Stimulated activated effector memory CD8-positive, alpha-beta T cell treated with anti-CD3 and anti-CD28 coated beads, Interleukin-12 subunit alpha, Interleukin-12 subunit beta, amount 100 ng/mL, for 72 hours (primary cell): ENCODE measurements around the gene FBXL17.

Experiments
- ATAC-seq: fragments of 150-1000 bp; cut with Tn5 transposase; 2 replicates; pipeline ENCODE4 v1.10.0; 2021
- DNase-seq, 2 donors: peaks; one replicate each; pipeline ENCODE4 v3.0.0; 2021 to 2022; ENCODE audit warnings: low spot score in 2 of 2
- H3K27ac Mint-ChIP-seq: one replicate; pipeline ENCODE4 v1.8.0; 2022; ENCODE audit warnings: mild to moderate bottlenecking, mixed read lengths
- H3K36me3 Mint-ChIP-seq: one replicate; pipeline ENCODE4 v1.8.0; 2022; ENCODE audit warnings: mild to moderate bottlenecking, mixed read lengths
- H3K4me1 Mint-ChIP-seq: one replicate; pipeline ENCODE4 v1.8.0; 2022; ENCODE audit warnings: mixed read lengths
- H3K4me3 Mint-ChIP-seq: one replicate; pipeline ENCODE4 v1.8.0; 2022; ENCODE audit warnings: mild to moderate bottlenecking, mixed read lengths
- H3K9me3 Mint-ChIP-seq: one replicate; pipeline ENCODE4 v1.8.0; 2022; ENCODE audit warnings: mixed read lengths

FBXL17 gene

GRCh38 chr5:107876906-107877305, 505.0 kb downstream of the FBXL17 start:
- Mint-ChIP-seq H3K4me3 (no peak overlapping the region), H3K27ac (no peak overlapping the region), H3K9me3 (no peaks in the 10 kb centered on the region), H3K36me3 (no peaks in the 10 kb centered on the region), H3K4me1 (no peaks in the 10 kb centered on the region)
- ATAC-seq (no peak), DNase-seq (no peak)

- H3K27ac Mint-ChIP-seq = no peak overlapping the region
- H3K4me3 Mint-ChIP-seq = no peak overlapping the region
- H3K9me3 Mint-ChIP-seq = no peaks in the 10 kb centered on the region
- no peaks in the 10 kb centered on the region for H3K4me1 Mint-ChIP-seq
- ATAC-seq (no peak), DNase-seq (no peak)
- no peaks in the 10 kb centered on the region for H3K36me3 Mint-ChIP-seq
These were observed 505.6 kb downstream of the FBXL17 start for GRCh38 chr5:107876261-107876660.

- Mint-ChIP-seq H3K9me3 (no peaks in the 10 kb centered on the region), H3K27ac (peak overlapping the region; percentile 34), H3K36me3 (no peaks in the 10 kb centered on the region), H3K4me1 (no peaks in the 10 kb centered on the region), H3K4me3 (no peak overlapping the region)
- no peak for ATAC-seq
- no peak for DNase-seq
These were observed 506.1 kb downstream of the FBXL17 start for GRCh38 chr5:107875833-107876232.

GRCh38 chr5:107874795-107875194, 507.1 kb downstream of the FBXL17 start:
- no peaks in the 10 kb centered on the region for H3K4me1 Mint-ChIP-seq
- no peak for DNase-seq

GRCh38 chr5:107873877-107874276, 508.0 kb downstream of the FBXL17 start:
- DNase-seq (no peak), ATAC-seq (no peak)
- Mint-ChIP-seq H3K9me3 (no peaks in the 10 kb centered on the region), H3K4me3 (no peak overlapping the region), H3K4me1 (no peaks in the 10 kb centered on the region), H3K27ac (no peak overlapping the region), H3K36me3 (no peaks in the 10 kb centered on the region)

More at GRCh38 chr5:107874795-107875194, 507.1 kb downstream of the FBXL17 start:
- H3K36me3 Mint-ChIP-seq = no peaks in the 10 kb centered on the region
- H3K4me3 Mint-ChIP-seq = no peak overlapping the region
- H3K27ac Mint-ChIP-seq = peak overlapping the region; percentile 34
- ATAC-seq = peak; percentile 74
- no peaks in the 10 kb centered on the region for H3K9me3 Mint-ChIP-seq

- Mint-ChIP-seq H3K36me3 (no peaks in the 10 kb centered on the region), H3K27ac (no peak overlapping the region), H3K4me1 (no peaks in the 10 kb centered on the region), H3K9me3 (no peaks in the 10 kb centered on the region), H3K4me3 (no peak overlapping the region)
- no peak for ATAC-seq
- DNase-seq = no peak
These were observed 510.9 kb downstream of the FBXL17 start for GRCh38 chr5:107871023-107871422.

- Mint-ChIP-seq H3K4me3 (no peak overlapping the region), H3K36me3 (no peaks in the 10 kb centered on the region), H3K27ac (no peak overlapping the region), H3K4me1 (no peaks in the 10 kb centered on the region), H3K9me3 (no peaks in the 10 kb centered on the region)
- ATAC-seq (no peak), DNase-seq (no peak)
These were observed 512.3 kb downstream of the FBXL17 start for GRCh38 chr5:107869438-107870115.

- DNase-seq (no peak), ATAC-seq (no peak)
- Mint-ChIP-seq H3K27ac (no peak overlapping the region), H3K4me1 (no peaks in the 10 kb centered on the region), H3K36me3 (no peaks in the 10 kb centered on the region), H3K4me3 (no peak overlapping the region), H3K9me3 (no peaks in the 10 kb centered on the region)
These were observed 513.1 kb downstream of the FBXL17 start for GRCh38 chr5:107868650-107869409.

GRCh38 chr5:107867266-107867665, 514.6 kb downstream of the FBXL17 start:
- no peak overlapping the region for H3K4me3 Mint-ChIP-seq
- no peaks in the 10 kb centered on the region for H3K9me3 Mint-ChIP-seq
- no peak for ATAC-seq
- H3K36me3 Mint-ChIP-seq = no peaks in the 10 kb centered on the region
- H3K4me1 Mint-ChIP-seq = no peaks in the 10 kb centered on the region
- DNase-seq = no peak
- H3K27ac Mint-ChIP-seq = no peak overlapping the region

- no peak for DNase-seq
These were observed 517.1 kb downstream of the FBXL17 start for GRCh38 chr5:107864793-107865192.

GRCh38 chr5:107863125-107863524, 518.8 kb downstream of the FBXL17 start:
- H3K4me1 Mint-ChIP-seq = no peaks in the 10 kb centered on the region
- no peak overlapping the region for H3K27ac Mint-ChIP-seq
- ATAC-seq (no peak), DNase-seq (no peak)
- H3K36me3 Mint-ChIP-seq = no peaks in the 10 kb centered on the region
- H3K9me3 Mint-ChIP-seq = no peaks in the 10 kb centered on the region
- H3K4me3 Mint-ChIP-seq = no peak overlapping the region

More at GRCh38 chr5:107864793-107865192, 517.1 kb downstream of the FBXL17 start:
- no peaks in the 10 kb centered on the region for H3K9me3 Mint-ChIP-seq
- H3K4me3 Mint-ChIP-seq = no peak overlapping the region
- H3K4me1 Mint-ChIP-seq = no peaks in the 10 kb centered on the region
- H3K36me3 Mint-ChIP-seq = no peaks in the 10 kb centered on the region
- no peak overlapping the region for H3K27ac Mint-ChIP-seq
- ATAC-seq = no peak

GRCh38 chr5:107861565-107861964, 520.3 kb downstream of the FBXL17 start:
- DNase-seq = no peak
- Mint-ChIP-seq H3K4me1 (no peaks in the 10 kb centered on the region), H3K36me3 (no peaks in the 10 kb centered on the region), H3K4me3 (no peak overlapping the region), H3K27ac (no peak overlapping the region), H3K9me3 (no peaks in the 10 kb centered on the region)
- ATAC-seq = no peak

GRCh38 chr5:107860044-107860443, 521.9 kb downstream of the FBXL17 start:
- ATAC-seq = no peak
- no peak overlapping the region for H3K27ac Mint-ChIP-seq
- H3K9me3 Mint-ChIP-seq = no peaks in the 10 kb centered on the region
- H3K4me1 Mint-ChIP-seq = no peaks in the 10 kb centered on the region
- H3K36me3 Mint-ChIP-seq = no peaks in the 10 kb centered on the region
- DNase-seq = no peak
- no peak overlapping the region for H3K4me3 Mint-ChIP-seq

GRCh38 chr5:107858788-107859187, 523.1 kb downstream of the FBXL17 start:
- no peaks in the 10 kb centered on the region for H3K9me3 Mint-ChIP-seq
- ATAC-seq (no peak), DNase-seq (no peak)
- no peaks in the 10 kb centered on the region for H3K4me1 Mint-ChIP-seq
- no peaks in the 10 kb centered on the region for H3K36me3 Mint-ChIP-seq
- no peak overlapping the region for H3K27ac Mint-ChIP-seq
- H3K4me3 Mint-ChIP-seq = no peak overlapping the region

- H3K27ac Mint-ChIP-seq = no peak overlapping the region
- no peak overlapping the region for H3K4me3 Mint-ChIP-seq
- no peaks in the 10 kb centered on the region for H3K36me3 Mint-ChIP-seq
- ATAC-seq (no peak), DNase-seq (no peak)
- H3K4me1 Mint-ChIP-seq = no peaks in the 10 kb centered on the region
- H3K9me3 Mint-ChIP-seq = no peaks in the 10 kb centered on the region
These were observed 523.6 kb downstream of the FBXL17 start for GRCh38 chr5:107858324-107858723.

GRCh38 chr5:107857785-107858184, 524.1 kb downstream of the FBXL17 start:
- Mint-ChIP-seq H3K4me1 (no peaks in the 10 kb centered on the region), H3K4me3 (no peak overlapping the region), H3K36me3 (no peaks in the 10 kb centered on the region), H3K9me3 (no peaks in the 10 kb centered on the region), H3K27ac (no peak overlapping the region)
- DNase-seq = no peak
- no peak for ATAC-seq
